A549 (cell line): ENCODE measurements around the gene LRRC8C. TPM values are rescaled to one million over a fixed set of nuclear protein-coding genes. Genes with fewer than 3 reads are reported as not detected.

Experiments used
- ATAC-seq, 2 experiments: fragments of 200-7000 bp in 1 of 2; fragments of >200 bp in 1 of 2; cut with Nextera tagmentation in 1 of 2; cut with Tn5 transposase in 1 of 2; 3 replicates each; pipeline versions ENCODE4 v1.8.0 to v1.9.1; 2018 to 2020; ENCODE audit warnings: mild to moderate bottlenecking in 1 of 2, moderate library complexity in 1 of 2
- CTCF ChIA-PET: fragments of 300-600 bp; sonication (Branson Sonifier 250); formaldehyde crosslinking; extraction: SDS; loops from one replicate; lab custom pipeline; 2021; ENCODE audit warnings: antibody characterized with exemption, inconsistent platforms; lab: Yijun Ruan, JAX
- POLR2A ChIA-PET: fragments of 350-600 bp; formaldehyde crosslinking; extraction: SDS; loops from one replicate; lab custom pipeline; 2021; ENCODE audit warnings: antibody characterized with exemption, inconsistent platforms; lab: Yijun Ruan, JAX
- DNase-seq, 2 experiments: peaks; one replicate each; pipeline versions ENCODE4 v3.0.0 to v3.0.0-alpha.2; 2011 to 2016; ENCODE audit warnings: low read depth in 1 of 2, low spot score in 1 of 2
- FAIRE-seq: peaks from 2 replicates; lab custom pipeline; 2011; peaks lifted over from hg19 to GRCh38; lab: Jason Lieb, UNC
- H3K27ac ChIP-seq, 2 experiments: fragments of >200 bp; sonication (Bioruptor Twin); formaldehyde crosslinking; 3 replicates each; pipeline ENCODE4 v1.5.1; 2016 to 2017
- H3K4me1 ChIP-seq: fragments of >200 bp; sonication (Bioruptor Twin); formaldehyde crosslinking; 3 replicates; pipeline ENCODE4 v1.6.1; 2016
- H3K4me2 ChIP-seq: fragments of >200 bp; sonication (Bioruptor Twin); formaldehyde crosslinking; 3 replicates; pipeline ENCODE4 v1.6.1; 2016
- H3K4me3 ChIP-seq: fragments of >200 bp; sonication (Bioruptor Twin); formaldehyde crosslinking; 3 replicates; pipeline ENCODE4 v1.5.1; 2016
- H3K9me3 ChIP-seq: fragments of >200 bp; sonication (Bioruptor Twin); formaldehyde crosslinking; 3 replicates; pipeline ENCODE4 v1.6.1; 2016
- BHLHE40 ChIP-seq: IDR thresholded peaks from 2 replicates; pipeline ENCODE4 v1.6.1; 2012; ENCODE audit warnings: low read depth, low read length, inconsistent platforms
- CEBPB ChIP-seq, 2 experiments: fragments of >200 bp in 1 of 2; sonication (Bioruptor Twin) in 1 of 2; formaldehyde crosslinking in 1 of 2; IDR thresholded peaks; 2 replicates each; pipeline ENCODE4 v1.6.1; 2012 to 2016
- ELK1 ChIP-seq: fragments of 150-350 bp; IDR thresholded peaks from 2 replicates; pipeline ENCODE4 v1.6.1; 2014; ENCODE audit warnings: low read depth, mild to moderate bottlenecking, low read length
- FOXS1 ChIP-seq: fragments of 250-450 bp; sonication (Bioruptor Pico); IDR thresholded peaks from 2 replicates; pipeline ENCODE4 v1.5.0; 2020; ENCODE audit warnings: mild to moderate bottlenecking, moderate library complexity
- GATA3 ChIP-seq: IDR thresholded peaks from 2 replicates; pipeline ENCODE4 v1.6.1; 2012; ENCODE audit warnings: borderline replicate concordance
- HDAC2 ChIP-seq: fragments of 200-600 bp; sonication (generic); IDR thresholded peaks from 2 replicates; pipeline ENCODE4 v1.6.1; 2016
- HEYL ChIP-seq: fragments of 250-450 bp; sonication (Bioruptor Pico); IDR thresholded peaks from 2 replicates; pipeline ENCODE4 v1.8.0; 2021; ENCODE audit warnings: mild to moderate bottlenecking, moderate library complexity
- HMGXB4 ChIP-seq: fragments of 250-450 bp; sonication (Bioruptor Pico); IDR thresholded peaks from 2 replicates; pipeline ENCODE4 v1.5.0; 2021; ENCODE audit warnings: mild to moderate bottlenecking, moderate library complexity, borderline replicate concordance
- HOXB13 ChIP-seq: fragments of 250-450 bp; sonication (Bioruptor Pico); IDR thresholded peaks from 2 replicates; pipeline ENCODE4 v1.5.0; 2020; ENCODE audit warnings: low read depth, mild to moderate bottlenecking, moderate library complexity
- NFE2L2 ChIP-seq: fragments of 150-350 bp; conservative IDR thresholded peaks from 2 replicates; pipeline ENCODE4 v1.6.1; 2014; ENCODE audit warnings: low read length
- NR3C1 ChIP-seq: fragments of >200 bp; sonication (Bioruptor Twin); formaldehyde crosslinking; IDR thresholded peaks from 3 replicates; pipeline ENCODE4 v1.6.1; 2017
- RARB ChIP-seq: fragments of 250-450 bp; sonication (Bioruptor Pico); IDR thresholded peaks from 2 replicates; pipeline ENCODE4 v1.8.0; 2021; ENCODE audit warnings: mild to moderate bottlenecking, moderate library complexity
- RCOR1 ChIP-seq: fragments of 150-350 bp; IDR thresholded peaks from 2 replicates; pipeline ENCODE4 v1.6.1; 2014; ENCODE audit warnings: antibody characterized with exemption, low read length, low read depth
- RFX5 ChIP-seq: fragments of 450-650 bp; IDR thresholded peaks from 2 replicates; pipeline ENCODE4 v1.7.1; 2014; ENCODE audit warnings: antibody characterized with exemption, mild to moderate bottlenecking, moderate library complexity
- TP53 ChIP-seq: fragments of 250-450 bp; sonication (Bioruptor Pico); IDR thresholded peaks from 2 replicates; pipeline ENCODE4 v1.5.0; 2021; ENCODE audit warnings: mild to moderate bottlenecking, moderate library complexity
- USF2 ChIP-seq: fragments of 450-650 bp; IDR thresholded peaks from 2 replicates; pipeline ENCODE4 v1.6.1; 2014; ENCODE audit warnings: antibody characterized with exemption
- ZNF302 ChIP-seq: fragments of 250-450 bp; sonication (Bioruptor Pico); IDR thresholded peaks from 2 replicates; pipeline ENCODE4 v1.9.0; 2021; ENCODE audit warnings: inconsistent platforms, mild to moderate bottlenecking, moderate library complexity
- ZSCAN20 ChIP-seq: fragments of 250-450 bp; sonication (Bioruptor Pico); IDR thresholded peaks from 2 replicates; pipeline ENCODE4 v1.8.0; 2022; ENCODE audit warnings: mild to moderate bottlenecking, moderate library complexity
- WGBS: methylation state at CpG from one replicate; pipeline ENCODE4 v1.1.6; 2017; ENCODE audit errors: missing lambda C conversion rate; 5-methylcytosine and 5-hydroxymethylcytosine counted together
- polyA plus RNA-seq, 4 experiments: library from polyadenylated mRNA; depleted of rRNA in 3 of 4; stranded (reverse); fragments of >200 nt; fragmentation: RNase III in 1 of 4; extraction: RNeasy Plus Mini Kit Qiagen cat#74134 plus additional on column Dnase treatment in 1 of 4; gene quantifications; 2 replicates in 3 of 4; 3 replicates in 1 of 4; pipeline ENCODE4 v1.2.3, GENCODE V29; 2011 to 2017

The LRRC8C gene
- polyA plus RNA-seq, 2 of the 4 experiments (the other 2 are of a cell fraction), result 6.3 to 15.9 TPM

- H3K4me2 ChIP-seq, result no peak overlapping the region
- WGBS, result 49% methylated on average over 5 of the region's 5 CpGs
- no peak overlapping the region for H3K4me3 ChIP-seq
- FAIRE-seq (no peak), DNase-seq (no peak), ATAC-seq (no peak)
- CTCF ChIA-PET, result interaction anchor here (1.2 kb wide), 1 partner anchor 47 kb away, joined by 4 read pairs; no protein-coding TSS in a partner anchor
- POLR2A ChIA-PET, result no interaction called here
- 0 out of 3 replicates have a peak, but pooled peaks cover 1% of the 10 kb centered on the region for H3K4me1 ChIP-seq
- no peaks in the 10 kb centered on the region for H3K9me3 ChIP-seq
- TF ChIP-seq HEYL (CRISPR knock-in tag) (no peak), HDAC2 (no peak), RCOR1 (no peak), GATA3 (no peak), NFE2L2 (no peak), HMGXB4 (CRISPR knock-in tag) (no peak), RFX5 (no peak), CEBPB (IDR thresholded peaks at IDR 0.05) (no peak), TP53 (CRISPR knock-in tag) (no peak)
- H3K27ac ChIP-seq, result no peak overlapping the region
These were observed 124.6 kb downstream of the LRRC8C start for GRCh38 chr1:89757532-89757931.

- ATAC-seq, result no peak
- TF ChIP-seq BHLHE40 (no peak), USF2 (no peak), NR3C1 (no peak), ZSCAN20 (no peak), ELK1 (no peak)
- TF ChIP-seq, all 56 proteins: peak for 0
- ChIA-PET CTCF (interaction anchor here (1.1 to 2.2 kb wide), 3 partner anchors 46 to 126 kb away, joined by 3 to 5 read pairs (median 4); partner anchors contain the start of gene LRRC8C), POLR2A (no interaction called here)
- DNase-seq, result no peak
- Histone ChIP-seq H3K4me3 (no peak overlapping the region), H3K4me1 (0 out of 3 replicates have a peak, but pooled peaks cover 3% of the 10 kb centered on the region), H3K9me3 (no peaks in the 10 kb centered on the region), H3K27ac (no peak overlapping the region), H3K4me2 (no peak overlapping the region)
- FAIRE-seq, result no peak
- WGBS, result 76% methylated on average over 2 of the region's 2 CpGs
These were observed 125.2 kb downstream of the LRRC8C start for GRCh38 chr1:89758156-89758555.

GRCh38 chr1:89759036-89759435, 126.1 kb downstream of the LRRC8C start:
- Histone ChIP-seq H3K4me3 (no peak overlapping the region), H3K4me2 (no peak overlapping the region), H3K9me3 (no peaks in the 10 kb centered on the region), H3K27ac (no peak overlapping the region), H3K4me1 (0 out of 3 replicates have a peak, but pooled peaks cover 3% of the 10 kb centered on the region)
- ATAC-seq, result no peak
- ChIA-PET POLR2A (no interaction called here), CTCF (interaction anchor here (0.9 to 2.2 kb wide), 4 partner anchors 45 to 160 kb away, joined by 3 to 5 read pairs (median 4); partner anchors contain the start of gene LRRC8C)
- TF ChIP-seq HOXB13 (CRISPR knock-in tag) (no peak), ELK1 (no peak), ZNF302 (no peak), FOXS1 (no peak), RARB (CRISPR knock-in tag) (no peak)
- no peak for DNase-seq
- WGBS, result 47% methylated on average over 2 of the region's 2 CpGs
- no peak for FAIRE-seq
